ENCODE data around the gene NDUFS1.

GRCh38 chr2:206096876-206097275 is 62.4 kb downstream of the NDUFS1 start:
- no peak for TF ChIP-seq GATA2 (IDR thresholded peaks at IDR 0.05; ENCODE audit: low read depth, low read length)
- TF ChIP-seq GATA3 (IDR thresholded peaks at IDR 0.05; ENCODE audit: low read depth, low read length) = no peak
